SK-N-SH (cell line): Measurements from ENCODE around the gene RAPGEF1.

Experiments
- CTCF ChIP-seq: fragments of 200-600 bp; sonication (generic); IDR thresholded peaks from 2 replicates; pipeline ENCODE4 v1.6.1; 2017; ENCODE audit warnings: antibody characterized with exemption, mild to moderate bottlenecking, moderate library complexity
- ELF1 ChIP-seq: IDR thresholded peaks from 2 replicates; pipeline ENCODE4 v1.4.0; 2012
- EP300 ChIP-seq, 2 experiments: IDR thresholded peaks; 2 replicates each; pipeline versions ENCODE4 v1.4.0 to v1.6.1; 2012; ENCODE audit warnings: borderline replicate concordance in 1 of 2, low read depth in 1 of 2, low read length in 1 of 2
- EZH2phosphoT487 ChIP-seq: fragments of 200-600 bp; sonication (generic); IDR thresholded peaks from 2 replicates; pipeline ENCODE4 v1.6.1; 2017; ENCODE audit warnings: low read depth, mixed run types, mild to moderate bottlenecking, antibody characterized with exemption, moderate library complexity, borderline replicate concordance
- GATA2 ChIP-seq: sonication (generic); formaldehyde crosslinking; IDR thresholded peaks from 2 replicates; pipeline ENCODE4 v1.5.0; 2020; ENCODE audit warnings: mild to moderate bottlenecking, missing genetic modification reagents
- MAX ChIP-seq: IDR thresholded peaks from 2 replicates; pipeline ENCODE4 v1.4.0; 2012; ENCODE audit warnings: low read depth
- MXI1 ChIP-seq: IDR thresholded peaks from 2 replicates; pipeline ENCODE4 v1.6.1; 2012; ENCODE audit warnings: mild to moderate bottlenecking, low read depth, low read length, improper control_type of control experiment
- NRF1 ChIP-seq: IDR thresholded peaks from 2 replicates; pipeline ENCODE4 v1.6.1; 2012; ENCODE audit warnings: low read depth, mild to moderate bottlenecking, low read length
- POLR2AphosphoS5 ChIP-seq: IDR thresholded peaks from 2 replicates; pipeline ENCODE4 v1.6.1; 2012; ENCODE audit warnings: low read depth, low read length
- RXRA ChIP-seq: IDR thresholded peaks from 2 replicates; pipeline ENCODE4 v1.4.0; 2012; ENCODE audit warnings: low read depth, mild to moderate bottlenecking, borderline replicate concordance
- SMC3 ChIP-seq: IDR thresholded peaks from 2 replicates; pipeline ENCODE4 v1.6.1; 2012; ENCODE audit warnings: low read depth, low read length, improper control_type of control experiment
- TAF1 ChIP-seq: IDR thresholded peaks from 2 replicates; pipeline ENCODE4 v1.6.1; 2012; ENCODE audit warnings: low read depth, mild to moderate bottlenecking, low read length, moderate library complexity, borderline replicate concordance
- TCF12 ChIP-seq: IDR thresholded peaks from 2 replicates; pipeline ENCODE4 v1.4.0; 2012
- USF2 ChIP-seq: fragments of 150-350 bp; IDR thresholded peaks from 2 replicates; pipeline ENCODE4 v1.6.1; 2017; ENCODE audit warnings: antibody characterized with exemption, low read length, low read depth, borderline replicate concordance

- no peak for TF ChIP-seq CTCF
- no peak for TF ChIP-seq POLR2AphosphoS5
- TF ChIP-seq NRF1 = no peak
- no peak for TF ChIP-seq GATA2 (CRISPR knock-in tag)
- TF ChIP-seq EP300 (IDR thresholded peaks at IDR 0.05; ENCODE audit: borderline replicate concordance in 1 of 2, low read depth in 1 of 2, low read length in 1 of 2) = no peak
- no peak for TF ChIP-seq TAF1
- TF ChIP-seq SMC3 = no peak
- no peak for TF ChIP-seq MAX
- TF ChIP-seq MXI1 = no peak
- TF ChIP-seq EZH2phosphoT487 = no peak
- TF ChIP-seq ELF1 = no peak
- no peak for TF ChIP-seq USF2
- TF ChIP-seq TCF12 = no peak
- no peak for TF ChIP-seq RXRA
These were observed 25.1 kb downstream of the RAPGEF1 start for GRCh38 chr9:131714821-131715220.
